Activated B cell treated with CpG ODN at 0.5 μM for 24 hours (primary cell): ENCODE results near the gene CYP39A1. TPM values are rescaled to one million over a fixed set of nuclear protein-coding genes. Genes with fewer than 3 reads are reported as not detected.

ENCODE experiments used
- ATAC-seq: fragments of 200-7000 bp; cut with Tn5 transposase; one replicate; pipeline ENCODE4 v1.10.0; 2021; ENCODE audit warnings: low read depth, mild to moderate bottlenecking, moderate library complexity
- CTCF ChIA-PET: fragments of 350-600 bp; sonication (Branson Sonifier 250); formaldehyde crosslinking; loops from one replicate; lab custom pipeline; 2021; ENCODE audit warnings: antibody characterized with exemption; lab: Charles Lee
- POLR2A ChIA-PET: fragments of 350-600 bp; sonication (Branson Sonifier 250); formaldehyde crosslinking; loops from one replicate; lab custom pipeline; 2021; ENCODE audit warnings: antibody characterized with exemption; lab: Charles Lee
- DNase-seq: peaks from one replicate; pipeline ENCODE4 v3.0.0; 2022
- H3K27ac Mint-ChIP-seq: one replicate; pipeline ENCODE4 v1.8.0; 2020; ENCODE audit warnings: mixed read lengths
- H3K27me3 Mint-ChIP-seq: one replicate; pipeline ENCODE4 v1.8.0; 2021; ENCODE audit warnings: mixed read lengths
- H3K36me3 Mint-ChIP-seq: one replicate; pipeline ENCODE4 v1.8.0; 2021; ENCODE audit warnings: low read depth, mixed read lengths
- H3K4me1 Mint-ChIP-seq: one replicate; pipeline ENCODE4 v1.8.0; 2021; ENCODE audit warnings: mixed read lengths
- H3K4me3 Mint-ChIP-seq: one replicate; pipeline ENCODE4 v1.8.0; 2020; ENCODE audit warnings: mild to moderate bottlenecking, mixed read lengths
- H3K9me3 Mint-ChIP-seq: one replicate; pipeline ENCODE4 v1.8.0; 2020; ENCODE audit warnings: mixed read lengths
- CTCF ChIP-seq: fragments of 200-600 bp; IDR thresholded peaks from one replicate; pipeline ENCODE4 v1.8.0; 2022; ENCODE audit warnings: antibody characterized with exemption, mild to moderate bottlenecking
- intact Hi-C: fragments of 100-400 bp; cut with micrococcal nuclease; formaldehyde crosslinking; loops from one replicate; pipeline ENCODE4 v1.15.1; 2024
- total RNA-seq: library from RNA; stranded (reverse); gene quantifications from 2 replicates; pipeline ENCODE4 v1.2.3, GENCODE V29; 2022

Gene CYP39A1
- total RNA-seq, 1 donor from 2014 or later: not detected

GRCh38 chr6:46573140-46573539, 79.5 kb downstream of the CYP39A1 start:
- H3K4me3 Mint-ChIP-seq: no peak overlapping the region
- H3K36me3 Mint-ChIP-seq: no peaks in the 10 kb centered on the region
- no peak overlapping the region for H3K27ac Mint-ChIP-seq
- POLR2A ChIA-PET: no interaction called here
- no peak for TF ChIP-seq CTCF
- ATAC-seq (no peak), DNase-seq (no peak)
- CTCF ChIA-PET: no interaction called here
- H3K27me3 Mint-ChIP-seq: peaks cover 9% of the 10 kb centered on the region
- peaks cover 12% of the 10 kb centered on the region for H3K9me3 Mint-ChIP-seq
- no peaks in the 10 kb centered on the region for H3K4me1 Mint-ChIP-seq
- intact Hi-C loops: no loop called here

GRCh38 chr6:46565531-46565930, 87.1 kb downstream of the CYP39A1 start:
- no peaks in the 10 kb centered on the region for H3K36me3 Mint-ChIP-seq
- POLR2A ChIA-PET: no interaction called here
- peaks cover 4% of the 10 kb centered on the region for H3K9me3 Mint-ChIP-seq
- intact Hi-C loops: no loop called here
- no peak overlapping the region for H3K27ac Mint-ChIP-seq
- H3K4me1 Mint-ChIP-seq: no peaks in the 10 kb centered on the region
- no peak for ATAC-seq
- no peak overlapping the region for H3K4me3 Mint-ChIP-seq
- peaks cover 6% of the 10 kb centered on the region for H3K27me3 Mint-ChIP-seq
- CTCF ChIA-PET: no interaction called here
- TF ChIP-seq CTCF: no peak
- no peak for DNase-seq

GRCh38 chr6:46563924-46564323, 88.7 kb downstream of the CYP39A1 start:
- POLR2A ChIA-PET: no interaction called here

DNA sequence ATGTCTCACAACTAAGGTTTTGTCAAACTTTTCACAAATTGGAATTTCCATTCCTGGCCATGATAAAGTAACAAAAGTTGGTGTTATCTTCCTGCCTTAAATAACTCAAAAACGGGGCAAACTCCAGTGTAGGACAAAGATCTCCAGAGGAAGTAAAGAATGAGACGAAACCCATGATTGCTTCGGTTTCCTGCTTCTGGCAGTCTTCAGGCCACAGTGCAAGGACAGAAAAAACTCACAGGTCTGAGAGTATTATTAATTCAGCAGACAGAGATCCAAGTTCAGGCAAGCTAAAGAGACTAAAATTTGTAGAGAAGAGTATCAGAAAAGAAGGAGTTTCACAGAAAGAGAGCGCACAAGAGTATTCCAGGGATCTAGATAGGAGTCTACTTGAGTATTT, 96.6 kb downstream of the CYP39A1 start:
- POLR2A ChIA-PET: no interaction called here
- intact Hi-C loops: no loop called here
- H3K4me1 Mint-ChIP-seq: peaks cover 15% of the 10 kb centered on the region
- H3K27ac Mint-ChIP-seq: no peak overlapping the region
- ATAC-seq (no peak), DNase-seq (no peak)
- H3K36me3 Mint-ChIP-seq: no peaks in the 10 kb centered on the region
- H3K4me3 Mint-ChIP-seq: no peak overlapping the region
- TF ChIP-seq CTCF: no peak
- H3K9me3 Mint-ChIP-seq: no peaks in the 10 kb centered on the region
- CTCF ChIA-PET: no interaction called here
- peaks cover 5% of the 10 kb centered on the region for H3K27me3 Mint-ChIP-seq

More at GRCh38 chr6:46563924-46564323, 88.7 kb downstream of the CYP39A1 start:
- no peak for TF ChIP-seq CTCF
- CTCF ChIA-PET: no interaction called here
- H3K4me3 Mint-ChIP-seq: no peak overlapping the region
- peaks cover 4% of the 10 kb centered on the region for H3K9me3 Mint-ChIP-seq
- H3K27ac Mint-ChIP-seq: no peak overlapping the region
- ATAC-seq: no peak
- intact Hi-C loops: no loop called here
- H3K4me1 Mint-ChIP-seq: no peaks in the 10 kb centered on the region
- DNase-seq: no peak
- no peaks in the 10 kb centered on the region for H3K36me3 Mint-ChIP-seq
- peaks cover 10% of the 10 kb centered on the region for H3K27me3 Mint-ChIP-seq

- POLR2A ChIA-PET: no interaction called here
- Mint-ChIP-seq H3K36me3 (no peaks in the 10 kb centered on the region), H3K4me1 (peaks cover 15% of the 10 kb centered on the region), H3K9me3 (no peaks in the 10 kb centered on the region), H3K4me3 (no peak overlapping the region), H3K27me3 (peaks cover 3% of the 10 kb centered on the region), H3K27ac (no peak overlapping the region)
- TF ChIP-seq CTCF: no peak
- DNase-seq: no peak
- CTCF ChIA-PET: no interaction called here
- intact Hi-C loops: no loop called here
- ATAC-seq: no peak
Measured at GRCh38 chr6:46555129-46555528, 97.5 kb downstream of the CYP39A1 start.
